GM23338 (cell line): ENCODE results near the gene PRKX. TPM values are rescaled to one million over a fixed set of nuclear protein-coding genes. Genes with fewer than 3 reads are reported as not detected.

Experiments used
- ATAC-seq: fragments of 200-7000 bp; cut with Tn5 transposase; 3 replicates; pipeline ENCODE4 v1.9.1; 2020
- DNase-seq: peaks from one replicate; pipeline ENCODE4 v3.0.0-alpha.2; 2015; ENCODE audit warnings: low spot score
- H2AFZ ChIP-seq: fragments of 200-600 bp; sonication (generic); 2 replicates; pipeline ENCODE4 v1.8.0; 2016; ENCODE audit warnings: antibody characterized with exemption, mild to moderate bottlenecking, moderate library complexity
- H3F3A ChIP-seq: fragments of 200-600 bp; sonication (generic); replicated peaks from 2 replicates; pipeline ENCODE4 v1.8.0; 2017; ENCODE audit warnings: antibody characterized with exemption, mixed run types, low read depth
- H3K27ac ChIP-seq: fragments of 200-600 bp; sonication (generic); 2 replicates; pipeline ENCODE4 v1.6.1; 2016; ENCODE audit warnings: low read depth
- H3K27me3 ChIP-seq: fragments of 200-600 bp; sonication (generic); 2 replicates; pipeline ENCODE4 v1.8.0; 2016; ENCODE audit warnings: mild to moderate bottlenecking, mixed run types, moderate library complexity; ENCODE audit not compliant: insufficient read depth
- H3K36me3 ChIP-seq: fragments of 200-600 bp; sonication (generic); 2 replicates; pipeline ENCODE4 v1.8.0; 2016; ENCODE audit warnings: mild to moderate bottlenecking; ENCODE audit not compliant: insufficient read depth
- H3K4me1 ChIP-seq: fragments of 200-600 bp; sonication (generic); 2 replicates; pipeline ENCODE4 v1.8.0; 2016; ENCODE audit warnings: mild to moderate bottlenecking, moderate library complexity; ENCODE audit not compliant: insufficient read depth
- H3K4me2 ChIP-seq: fragments of 200-600 bp; sonication (generic); 2 replicates; pipeline ENCODE4 v1.7.1; 2017; ENCODE audit warnings: mixed run types
- H3K4me3 ChIP-seq: fragments of 200-600 bp; sonication (generic); 2 replicates; pipeline ENCODE4 v1.6.1; 2016; ENCODE audit warnings: mixed run types
- H3K79me2 ChIP-seq: fragments of 200-600 bp; sonication (generic); replicated peaks from 2 replicates; pipeline ENCODE4 v1.8.0; 2017; ENCODE audit warnings: mild to moderate bottlenecking; ENCODE audit not compliant: insufficient read depth
- H3K9me2 ChIP-seq: fragments of 200-600 bp; sonication (generic); 2 replicates; pipeline ENCODE4 v1.8.0; 2017; ENCODE audit not compliant: insufficient read depth
- H4K20me1 ChIP-seq: fragments of 200-600 bp; sonication (generic); replicated peaks from 2 replicates; pipeline ENCODE4 v1.8.0; 2017; ENCODE audit warnings: mild to moderate bottlenecking; ENCODE audit not compliant: insufficient read depth
- H3K27ac Mint-ChIP-seq: 2 replicates; pipeline ENCODE4 v1.8.0; 2020; ENCODE audit warnings: inconsistent platforms, mild to moderate bottlenecking, moderate library complexity, mixed read lengths
- H3K27me3 Mint-ChIP-seq: 3 replicates; pipeline ENCODE4 v1.8.0; 2022; ENCODE audit warnings: low read depth, mild to moderate bottlenecking, moderate library complexity, mixed read lengths, inconsistent platforms; ENCODE audit not compliant: insufficient read depth, poor library complexity
- H3K36me3 Mint-ChIP-seq: 3 replicates; pipeline ENCODE4 v1.8.0; 2021; ENCODE audit warnings: low read depth, mild to moderate bottlenecking, inconsistent platforms, moderate library complexity, mixed read lengths
- H3K4me1 Mint-ChIP-seq: 3 replicates; pipeline ENCODE4 v1.8.0; 2020; ENCODE audit warnings: mild to moderate bottlenecking, inconsistent platforms, mixed read lengths
- H3K4me3 Mint-ChIP-seq: 3 replicates; pipeline ENCODE4 v1.8.0; 2021; ENCODE audit warnings: moderate library complexity, mild to moderate bottlenecking, inconsistent platforms, mixed read lengths
- H3K9me3 Mint-ChIP-seq: 3 replicates; pipeline ENCODE4 v1.8.0; 2020; ENCODE audit warnings: moderate library complexity, mild to moderate bottlenecking, inconsistent platforms, mixed read lengths
- CREB1 ChIP-seq: fragments of 250-450 bp; sonication (Bioruptor Pico); IDR thresholded peaks from 2 replicates; pipeline ENCODE4 v1.5.0; 2020; ENCODE audit warnings: low read depth, mild to moderate bottlenecking, moderate library complexity
- ETS1 ChIP-seq: IDR thresholded peaks from 2 replicates; pipeline ENCODE4 v1.6.1; 2016; ENCODE audit warnings: antibody characterized with exemption
- POLR2AphosphoS5 ChIP-seq: IDR thresholded peaks from 2 replicates; pipeline ENCODE4 v1.6.1; 2016; ENCODE audit warnings: antibody characterized with exemption, low read depth
- STAT1 ChIP-seq: IDR thresholded peaks from one replicate; pipeline ENCODE4 v1.6.1; 2016; ENCODE audit warnings: antibody characterized with exemption; ENCODE audit not compliant: unreplicated experiment
- polyA plus RNA-seq: library from polyadenylated mRNA; unstranded; fragments of >200 nt; fragmentation: Nextera tagmentation; extraction: Ambion mirVana; gene quantifications from 2 replicates; pipeline ENCODE4 v1.2.1, GENCODE V29; 2016
- total RNA-seq: library from RNA; depleted of rRNA; stranded (reverse); fragments of >200 nt; shearing (Covaris generic); gene quantifications from 2 replicates; pipeline ENCODE4 v1.2.3, GENCODE V29; 2014
- TF ChIP-seq, protein P1 (sequence below): IDR thresholded peaks from one replicate; pipeline ENCODE4 v1.6.1; 2018; ENCODE audit warnings: antibody characterized with exemption; ENCODE audit not compliant: unreplicated experiment
- TF ChIP-seq, protein P2 (sequence below): fragments of 250-450 bp; sonication (Bioruptor Pico); IDR thresholded peaks from 2 replicates; pipeline ENCODE4 v1.5.0; 2020; ENCODE audit warnings: mild to moderate bottlenecking, moderate library complexity

Gene PRKX
- total and polyA plus RNA-seq, 2 experiments from 2014 or later: 12.9 to 43.5 TPM

- ATAC-seq: no peak
- Histone ChIP-seq H3K4me2 (no peak overlapping the region), H4K20me1 (no peaks in the 10 kb centered on the region), H3F3A (no peaks in the 10 kb centered on the region), H2AFZ (no peak overlapping the region), H3K4me3 (no peak overlapping the region), H3K27ac (no peak overlapping the region), H3K9me2 (no peaks in the 10 kb centered on the region), H3K36me3 (no peaks in the 10 kb centered on the region), H3K4me1 (no peaks in the 10 kb centered on the region), H3K27me3 (no peaks in the 10 kb centered on the region), H3K79me2 (no peaks in the 10 kb centered on the region)
- no peak overlapping the region for H3K4me3 Mint-ChIP-seq
- peaks cover 45% of the 10 kb centered on the region for H3K36me3 Mint-ChIP-seq
- H3K27me3 Mint-ChIP-seq: peaks cover 3% of the 10 kb centered on the region
- TF ChIP-seq, protein P1, sequence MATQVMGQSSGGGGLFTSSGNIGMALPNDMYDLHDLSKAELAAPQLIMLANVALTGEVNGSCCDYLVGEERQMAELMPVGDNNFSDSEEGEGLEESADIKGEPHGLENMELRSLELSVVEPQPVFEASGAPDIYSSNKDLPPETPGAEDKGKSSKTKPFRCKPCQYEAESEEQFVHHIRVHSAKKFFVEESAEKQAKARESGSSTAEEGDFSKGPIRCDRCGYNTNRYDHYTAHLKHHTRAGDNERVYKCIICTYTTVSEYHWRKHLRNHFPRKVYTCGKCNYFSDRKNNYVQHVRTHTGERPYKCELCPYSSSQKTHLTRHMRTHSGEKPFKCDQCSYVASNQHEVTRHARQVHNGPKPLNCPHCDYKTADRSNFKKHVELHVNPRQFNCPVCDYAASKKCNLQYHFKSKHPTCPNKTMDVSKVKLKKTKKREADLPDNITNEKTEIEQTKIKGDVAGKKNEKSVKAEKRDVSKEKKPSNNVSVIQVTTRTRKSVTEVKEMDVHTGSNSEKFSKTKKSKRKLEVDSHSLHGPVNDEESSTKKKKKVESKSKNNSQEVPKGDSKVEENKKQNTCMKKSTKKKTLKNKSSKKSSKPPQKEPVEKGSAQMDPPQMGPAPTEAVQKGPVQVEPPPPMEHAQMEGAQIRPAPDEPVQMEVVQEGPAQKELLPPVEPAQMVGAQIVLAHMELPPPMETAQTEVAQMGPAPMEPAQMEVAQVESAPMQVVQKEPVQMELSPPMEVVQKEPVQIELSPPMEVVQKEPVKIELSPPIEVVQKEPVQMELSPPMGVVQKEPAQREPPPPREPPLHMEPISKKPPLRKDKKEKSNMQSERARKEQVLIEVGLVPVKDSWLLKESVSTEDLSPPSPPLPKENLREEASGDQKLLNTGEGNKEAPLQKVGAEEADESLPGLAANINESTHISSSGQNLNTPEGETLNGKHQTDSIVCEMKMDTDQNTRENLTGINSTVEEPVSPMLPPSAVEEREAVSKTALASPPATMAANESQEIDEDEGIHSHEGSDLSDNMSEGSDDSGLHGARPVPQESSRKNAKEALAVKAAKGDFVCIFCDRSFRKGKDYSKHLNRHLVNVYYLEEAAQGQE: no peak
- TF ChIP-seq STAT1: no peak
- TF ChIP-seq CREB1 (CRISPR knock-in tag): no peak
- no peak for DNase-seq
- no peak overlapping the region for H3K27ac Mint-ChIP-seq
- H3K9me3 Mint-ChIP-seq: no peaks in the 10 kb centered on the region
- H3K4me1 Mint-ChIP-seq: no peaks in the 10 kb centered on the region
These were observed 43.5 kb downstream of the PRKX start for GRCh38 chrX:3669841-3670475.

DNA sequence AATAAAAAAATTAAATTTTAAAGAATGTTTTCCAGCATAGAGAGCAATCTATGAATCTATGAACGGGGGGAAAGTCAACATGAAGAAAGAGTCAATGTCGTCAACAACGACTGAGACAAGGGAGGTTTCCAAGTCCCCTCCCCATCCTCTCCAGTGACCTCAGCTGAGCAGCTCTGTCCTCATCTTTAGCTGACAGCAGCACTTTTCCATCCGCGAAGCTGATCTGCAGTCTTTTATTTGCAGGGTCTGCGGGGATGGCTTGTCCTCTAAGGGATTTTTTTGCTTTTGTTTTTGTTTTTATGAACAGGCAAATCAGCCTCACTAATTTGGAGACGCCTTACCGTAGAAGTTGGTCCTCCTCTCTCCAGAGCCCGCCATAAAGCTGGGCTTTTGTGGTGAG is 46.5 kb downstream of the PRKX start:
- Histone ChIP-seq H3K4me3 (no peak overlapping the region), H2AFZ (no peak overlapping the region), H3F3A (no peaks in the 10 kb centered on the region), H3K9me2 (no peaks in the 10 kb centered on the region), H3K36me3 (no peaks in the 10 kb centered on the region), H3K79me2 (no peaks in the 10 kb centered on the region), H4K20me1 (no peaks in the 10 kb centered on the region), H3K4me2 (no peak overlapping the region), H3K4me1 (no peaks in the 10 kb centered on the region), H3K27ac (no peak overlapping the region), H3K27me3 (no peaks in the 10 kb centered on the region)
- no peak overlapping the region for H3K27ac Mint-ChIP-seq
- H3K36me3 Mint-ChIP-seq: peaks cover 28% of the 10 kb centered on the region
- DNase-seq (no peak), ATAC-seq (no peak)
- TF ChIP-seq POLR2AphosphoS5 (no peak), ETS1 (no peak)
- TF ChIP-seq, protein P2, sequence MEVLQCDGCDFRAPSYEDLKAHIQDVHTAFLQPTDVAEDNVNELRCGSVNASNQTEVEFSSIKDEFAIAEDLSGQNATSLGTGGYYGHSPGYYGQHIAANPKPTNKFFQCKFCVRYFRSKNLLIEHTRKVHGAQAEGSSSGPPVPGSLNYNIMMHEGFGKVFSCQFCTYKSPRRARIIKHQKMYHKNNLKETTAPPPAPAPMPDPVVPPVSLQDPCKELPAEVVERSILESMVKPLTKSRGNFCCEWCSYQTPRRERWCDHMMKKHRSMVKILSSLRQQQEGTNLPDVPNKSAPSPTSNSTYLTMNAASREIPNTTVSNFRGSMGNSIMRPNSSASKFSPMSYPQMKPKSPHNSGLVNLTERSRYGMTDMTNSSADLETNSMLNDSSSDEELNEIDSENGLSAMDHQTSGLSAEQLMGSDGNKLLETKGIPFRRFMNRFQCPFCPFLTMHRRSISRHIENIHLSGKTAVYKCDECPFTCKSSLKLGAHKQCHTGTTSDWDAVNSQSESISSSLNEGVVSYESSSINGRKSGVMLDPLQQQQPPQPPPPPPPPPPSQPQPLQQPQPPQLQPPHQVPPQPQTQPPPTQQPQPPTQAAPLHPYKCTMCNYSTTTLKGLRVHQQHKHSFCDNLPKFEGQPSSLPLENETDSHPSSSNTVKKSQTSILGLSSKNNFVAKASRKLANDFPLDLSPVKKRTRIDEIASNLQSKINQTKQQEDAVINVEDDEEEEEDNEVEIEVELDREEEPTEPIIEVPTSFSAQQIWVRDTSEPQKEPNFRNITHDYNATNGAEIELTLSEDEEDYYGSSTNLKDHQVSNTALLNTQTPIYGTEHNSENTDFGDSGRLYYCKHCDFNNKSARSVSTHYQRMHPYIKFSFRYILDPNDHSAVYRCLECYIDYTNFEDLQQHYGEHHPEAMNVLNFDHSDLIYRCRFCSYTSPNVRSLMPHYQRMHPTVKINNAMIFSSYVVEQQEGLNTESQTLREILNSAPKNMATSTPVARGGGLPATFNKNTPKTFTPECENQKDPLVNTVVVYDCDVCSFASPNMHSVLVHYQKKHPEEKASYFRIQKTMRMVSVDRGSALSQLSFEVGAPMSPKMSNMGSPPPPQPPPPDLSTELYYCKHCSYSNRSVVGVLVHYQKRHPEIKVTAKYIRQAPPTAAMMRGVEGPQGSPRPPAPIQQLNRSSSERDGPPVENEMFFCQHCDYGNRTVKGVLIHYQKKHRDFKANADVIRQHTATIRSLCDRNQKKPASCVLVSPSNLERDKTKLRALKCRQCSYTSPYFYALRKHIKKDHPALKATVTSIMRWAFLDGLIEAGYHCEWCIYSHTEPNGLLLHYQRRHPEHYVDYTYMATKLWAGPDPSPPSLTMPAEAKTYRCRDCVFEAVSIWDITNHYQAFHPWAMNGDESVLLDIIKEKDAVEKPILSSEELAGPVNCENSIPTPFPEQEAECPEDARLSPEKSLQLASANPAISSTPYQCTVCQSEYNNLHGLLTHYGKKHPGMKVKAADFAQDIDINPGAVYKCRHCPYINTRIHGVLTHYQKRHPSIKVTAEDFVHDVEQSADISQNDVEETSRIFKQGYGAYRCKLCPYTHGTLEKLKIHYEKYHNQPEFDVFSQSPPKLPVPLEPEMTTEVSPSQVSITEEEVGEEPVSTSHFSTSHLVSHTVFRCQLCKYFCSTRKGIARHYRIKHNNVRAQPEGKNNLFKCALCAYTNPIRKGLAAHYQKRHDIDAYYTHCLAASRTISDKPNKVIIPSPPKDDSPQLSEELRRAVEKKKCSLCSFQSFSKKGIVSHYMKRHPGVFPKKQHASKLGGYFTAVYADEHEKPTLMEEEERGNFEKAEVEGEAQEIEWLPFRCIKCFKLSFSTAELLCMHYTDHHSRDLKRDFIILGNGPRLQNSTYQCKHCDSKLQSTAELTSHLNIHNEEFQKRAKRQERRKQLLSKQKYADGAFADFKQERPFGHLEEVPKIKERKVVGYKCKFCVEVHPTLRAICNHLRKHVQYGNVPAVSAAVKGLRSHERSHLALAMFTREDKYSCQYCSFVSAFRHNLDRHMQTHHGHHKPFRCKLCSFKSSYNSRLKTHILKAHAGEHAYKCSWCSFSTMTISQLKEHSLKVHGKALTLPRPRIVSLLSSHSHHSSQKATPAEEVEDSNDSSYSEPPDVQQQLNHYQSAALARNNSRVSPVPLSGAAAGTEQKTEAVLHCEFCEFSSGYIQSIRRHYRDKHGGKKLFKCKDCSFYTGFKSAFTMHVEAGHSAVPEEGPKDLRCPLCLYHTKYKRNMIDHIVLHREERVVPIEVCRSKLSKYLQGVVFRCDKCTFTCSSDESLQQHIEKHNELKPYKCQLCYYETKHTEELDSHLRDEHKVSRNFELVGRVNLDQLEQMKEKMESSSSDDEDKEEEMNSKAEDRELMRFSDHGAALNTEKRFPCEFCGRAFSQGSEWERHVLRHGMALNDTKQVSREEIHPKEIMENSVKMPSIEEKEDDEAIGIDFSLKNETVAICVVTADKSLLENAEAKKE (CRISPR knock-in tag): no peak
- TF ChIP-seq, protein P1: no peak
- H3K4me3 Mint-ChIP-seq: no peak overlapping the region
- no peaks in the 10 kb centered on the region for H3K4me1 Mint-ChIP-seq
- peaks cover 1% of the 10 kb centered on the region for H3K27me3 Mint-ChIP-seq
- no peaks in the 10 kb centered on the region for H3K9me3 Mint-ChIP-seq
